ENCODE measurements around the gene IQSEC3. TPM values are rescaled to one million over a fixed set of nuclear protein-coding genes. Genes with fewer than 3 reads are reported as not detected.
"Not testable (repeated sequence)": the region's sequence is repeated elsewhere in the genome, so short reads cannot be mapped to it uniquely, and the experiment has no call there.

Gene IQSEC3
- total RNA-seq (2022): not detected in 2 replicates
- not detected for Bru-seq, nascent RNA
- BruChase-seq, experiment 1, labeled RNA remaining after a 6-hour chase: not detected
- BruChase-seq, experiment 2, labeled RNA remaining after a 2-hour chase: percentile 1 among the genes with signal in this experiment
- long read RNA-seq: 0 reads

DNA sequence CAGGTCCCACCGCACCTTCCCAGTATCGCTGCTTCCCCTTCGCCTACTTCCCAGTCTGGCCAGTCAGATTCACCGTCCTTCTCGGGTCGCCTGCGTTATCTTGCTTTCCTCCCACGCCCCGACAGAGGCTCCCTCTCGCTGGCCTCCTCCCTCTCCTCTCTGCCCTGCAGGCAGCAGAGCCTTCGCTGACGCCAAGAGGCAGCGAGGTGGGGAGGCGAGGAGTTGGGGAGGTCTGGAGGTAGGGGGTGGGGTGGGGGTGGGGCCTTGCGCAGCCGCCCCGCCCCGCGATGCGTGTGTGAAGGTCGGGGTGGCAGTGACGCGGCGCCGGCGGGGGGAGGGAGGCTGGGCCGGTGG lies at the start of gene IQSEC3:
Gene IQSEC3, plus strand, starts transcription at position 340 of the 354 bp plus-strand sequence. CDS start 116 bp downstream, outside the sequence.
- H3K36me3 Mint-ChIP-seq (ENCODE audit: insufficient read depth, unreplicated experiment); H3K9me3 Mint-ChIP-seq (ENCODE audit: unreplicated experiment); intact Hi-C loops (cut with micrococcal nuclease); H3K27ac Mint-ChIP-seq (ENCODE audit: low read depth, unreplicated experiment); H3K4me3 Mint-ChIP-seq (ENCODE audit: unreplicated experiment); CTCF ChIA-PET; BruUV-seq (replicated peaks); DNase-seq (ENCODE audit: unreplicated experiment); POLR2A ChIA-PET; H3K4me1 Mint-ChIP-seq (ENCODE audit: insufficient read depth, unreplicated experiment): not testable (repeated sequence)
- H3K27me3 Mint-ChIP-seq (ENCODE audit: insufficient read depth, unreplicated experiment): peaks cover 45% of the 10 kb centered on the region

DNA sequence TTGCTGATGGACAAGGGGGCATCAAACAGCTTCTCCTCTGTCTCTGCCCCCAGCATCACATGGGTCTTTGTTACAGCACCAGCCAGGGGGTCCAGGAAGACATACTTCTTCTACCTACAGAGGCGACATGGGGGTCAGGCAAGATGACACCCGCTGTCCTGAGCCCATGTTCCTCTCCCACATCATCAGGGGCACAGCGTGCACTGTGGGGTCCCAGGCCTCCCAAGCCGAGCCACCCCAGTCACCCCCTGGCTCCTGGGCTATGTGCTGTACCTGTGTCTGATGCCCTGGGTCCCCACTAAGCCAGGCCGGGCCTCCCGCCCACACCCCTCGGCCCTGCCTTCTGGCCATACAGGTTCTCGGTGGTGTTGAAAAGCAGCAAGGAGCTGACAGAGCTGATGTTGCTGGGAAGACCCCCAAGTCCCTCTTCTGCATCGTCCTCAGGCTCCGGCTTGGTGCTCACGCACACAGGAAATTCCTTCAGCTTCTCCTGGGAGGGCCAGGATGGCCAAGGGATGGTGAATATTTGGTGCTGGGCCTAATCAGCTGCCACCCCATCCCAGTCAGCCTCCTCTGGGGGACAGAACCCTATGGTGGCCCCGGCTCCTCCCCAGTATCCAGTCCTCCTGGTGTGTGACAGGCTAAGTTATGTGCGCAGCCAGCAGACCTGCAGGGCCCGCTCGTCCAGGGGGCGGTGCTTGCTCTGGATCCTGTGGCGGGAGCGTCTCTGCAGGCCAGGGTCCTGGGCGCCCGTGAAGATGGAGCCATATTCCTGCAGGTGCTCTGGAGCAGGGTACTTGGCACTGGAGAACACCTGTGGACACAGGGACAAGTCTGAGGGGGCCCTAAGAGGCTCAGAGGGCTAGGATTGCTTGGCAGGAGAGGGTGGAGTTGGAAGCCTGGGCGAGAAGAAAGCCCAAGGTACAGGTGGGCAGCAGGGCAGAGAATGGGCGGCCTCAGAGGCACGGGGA lies 48.9 kb upstream of the IQSEC3 start:
- intact Hi-C loops (cut with micrococcal nuclease); H3K27me3 Mint-ChIP-seq (ENCODE audit: insufficient read depth, unreplicated experiment); H3K4me3 Mint-ChIP-seq (ENCODE audit: unreplicated experiment); H3K9me3 Mint-ChIP-seq (ENCODE audit: unreplicated experiment); DNase-seq (ENCODE audit: unreplicated experiment); CTCF ChIA-PET; H3K4me1 Mint-ChIP-seq (ENCODE audit: insufficient read depth, unreplicated experiment); H3K36me3 Mint-ChIP-seq (ENCODE audit: insufficient read depth, unreplicated experiment); BruUV-seq (replicated peaks); H3K27ac Mint-ChIP-seq (ENCODE audit: low read depth, unreplicated experiment); POLR2A ChIA-PET: not testable (repeated sequence)

DNA sequence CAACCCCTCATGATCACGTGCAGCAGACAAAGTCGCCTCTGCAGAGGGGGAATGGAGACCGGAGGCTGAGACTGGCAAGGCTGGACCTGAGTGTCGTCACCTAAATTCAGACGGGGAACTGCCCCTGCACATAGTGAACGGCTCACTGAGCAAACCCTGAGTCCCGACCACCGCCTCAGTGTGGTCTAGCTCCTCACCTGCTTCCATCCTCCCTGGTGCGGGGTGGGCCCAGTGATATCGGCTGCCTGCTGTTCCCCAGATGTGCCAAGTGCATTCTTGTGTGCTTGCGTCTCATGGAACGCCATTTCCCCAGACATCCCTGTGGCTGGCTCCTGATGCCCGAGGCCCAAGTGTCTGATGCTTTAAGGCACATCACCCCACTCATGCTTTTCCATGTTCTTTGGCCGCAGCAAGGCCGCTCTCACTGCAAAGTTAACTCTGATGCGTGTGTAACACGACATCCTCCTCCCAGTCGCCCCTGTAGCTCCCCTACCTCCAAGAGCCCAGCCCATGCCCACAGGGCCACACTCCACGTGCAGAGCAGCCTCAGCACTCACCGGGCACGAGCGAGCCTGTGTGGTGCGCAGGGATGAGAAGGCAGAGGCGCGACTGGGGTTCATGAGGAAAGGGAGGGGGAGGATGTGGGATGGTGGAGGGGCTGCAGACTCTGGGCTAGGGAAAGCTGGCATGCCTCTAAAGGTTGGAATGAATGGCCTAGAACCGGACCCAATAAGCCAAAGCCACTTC lies 47.6 kb upstream of the IQSEC3 start:
- intact Hi-C loops (cut with micrococcal nuclease); BruUV-seq (replicated peaks); H3K36me3 Mint-ChIP-seq (ENCODE audit: insufficient read depth, unreplicated experiment); CTCF ChIA-PET; POLR2A ChIA-PET; H3K27me3 Mint-ChIP-seq (ENCODE audit: insufficient read depth, unreplicated experiment); H3K4me3 Mint-ChIP-seq (ENCODE audit: unreplicated experiment); H3K9me3 Mint-ChIP-seq (ENCODE audit: unreplicated experiment); H3K4me1 Mint-ChIP-seq (ENCODE audit: insufficient read depth, unreplicated experiment); H3K27ac Mint-ChIP-seq (ENCODE audit: low read depth, unreplicated experiment); DNase-seq (ENCODE audit: unreplicated experiment): not testable (repeated sequence)

DNA sequence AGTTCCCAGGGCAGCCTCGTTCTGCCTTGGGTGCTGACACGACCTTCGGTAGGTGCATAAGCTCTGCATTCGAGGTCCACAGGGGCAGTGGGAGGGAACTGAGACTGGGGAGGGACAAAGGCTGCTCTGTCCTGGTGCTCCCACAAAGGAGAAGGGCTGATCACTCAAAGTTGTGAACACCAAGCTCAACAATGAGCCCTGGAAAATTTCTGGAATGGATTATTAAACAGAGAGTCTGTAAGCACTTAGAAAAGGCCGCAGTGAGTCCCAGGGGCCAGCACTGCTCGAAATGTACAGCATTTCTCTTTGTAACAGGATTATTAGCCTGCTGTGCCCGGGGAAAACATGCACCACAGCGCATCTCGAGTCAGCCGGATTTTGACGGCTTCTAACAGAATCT lies 46.7 kb upstream of the IQSEC3 start:
- POLR2A ChIA-PET; BruUV-seq (replicated peaks); H3K27me3 Mint-ChIP-seq (ENCODE audit: insufficient read depth, unreplicated experiment); H3K9me3 Mint-ChIP-seq (ENCODE audit: unreplicated experiment); H3K4me3 Mint-ChIP-seq (ENCODE audit: unreplicated experiment); H3K27ac Mint-ChIP-seq (ENCODE audit: low read depth, unreplicated experiment); intact Hi-C loops (cut with micrococcal nuclease); DNase-seq (ENCODE audit: unreplicated experiment); H3K36me3 Mint-ChIP-seq (ENCODE audit: insufficient read depth, unreplicated experiment); H3K4me1 Mint-ChIP-seq (ENCODE audit: insufficient read depth, unreplicated experiment); CTCF ChIA-PET: not testable (repeated sequence)

DNA sequence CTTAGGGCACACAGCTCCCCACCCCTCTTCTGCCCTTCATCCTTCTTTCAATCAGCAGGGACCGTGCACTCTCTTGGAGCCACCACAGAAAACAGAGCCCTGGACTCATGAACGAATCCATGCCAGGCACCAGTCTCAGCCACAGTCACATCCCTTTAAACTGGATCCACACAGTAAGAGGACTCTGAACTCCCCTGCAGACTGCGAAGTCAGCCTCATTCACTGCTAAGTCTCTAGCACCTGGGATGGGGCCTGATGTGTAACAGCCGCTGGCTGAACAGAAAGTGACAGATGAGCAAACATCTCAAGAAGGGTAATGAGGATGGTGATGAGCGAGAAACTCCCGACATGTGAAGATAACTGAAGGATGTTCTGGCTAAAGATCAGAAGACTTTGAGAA lies 45.8 kb upstream of the IQSEC3 start:
- DNase-seq (ENCODE audit: unreplicated experiment): no peak
- H3K27ac Mint-ChIP-seq (ENCODE audit: low read depth, unreplicated experiment): no peak overlapping the region
- no TSS peak for BruUV-seq (replicated peaks)
- intact Hi-C loops (cut with micrococcal nuclease): no loop called here
- CTCF ChIA-PET: no interaction called here
- H3K4me3 Mint-ChIP-seq (ENCODE audit: unreplicated experiment): no peak overlapping the region
- H3K27me3 Mint-ChIP-seq (ENCODE audit: insufficient read depth, unreplicated experiment): no peaks in the 10 kb centered on the region
- H3K9me3 Mint-ChIP-seq (ENCODE audit: unreplicated experiment): no peaks in the 10 kb centered on the region
- no peaks in the 10 kb centered on the region for H3K4me1 Mint-ChIP-seq (ENCODE audit: insufficient read depth, unreplicated experiment)
- POLR2A ChIA-PET: no interaction called here
- TF ChIP-seq, protein P1, sequence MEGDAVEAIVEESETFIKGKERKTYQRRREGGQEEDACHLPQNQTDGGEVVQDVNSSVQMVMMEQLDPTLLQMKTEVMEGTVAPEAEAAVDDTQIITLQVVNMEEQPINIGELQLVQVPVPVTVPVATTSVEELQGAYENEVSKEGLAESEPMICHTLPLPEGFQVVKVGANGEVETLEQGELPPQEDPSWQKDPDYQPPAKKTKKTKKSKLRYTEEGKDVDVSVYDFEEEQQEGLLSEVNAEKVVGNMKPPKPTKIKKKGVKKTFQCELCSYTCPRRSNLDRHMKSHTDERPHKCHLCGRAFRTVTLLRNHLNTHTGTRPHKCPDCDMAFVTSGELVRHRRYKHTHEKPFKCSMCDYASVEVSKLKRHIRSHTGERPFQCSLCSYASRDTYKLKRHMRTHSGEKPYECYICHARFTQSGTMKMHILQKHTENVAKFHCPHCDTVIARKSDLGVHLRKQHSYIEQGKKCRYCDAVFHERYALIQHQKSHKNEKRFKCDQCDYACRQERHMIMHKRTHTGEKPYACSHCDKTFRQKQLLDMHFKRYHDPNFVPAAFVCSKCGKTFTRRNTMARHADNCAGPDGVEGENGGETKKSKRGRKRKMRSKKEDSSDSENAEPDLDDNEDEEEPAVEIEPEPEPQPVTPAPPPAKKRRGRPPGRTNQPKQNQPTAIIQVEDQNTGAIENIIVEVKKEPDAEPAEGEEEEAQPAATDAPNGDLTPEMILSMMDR (IDR thresholded peaks at IDR 0.05; ENCODE audit: unreplicated experiment): no peak
- H3K36me3 Mint-ChIP-seq (ENCODE audit: insufficient read depth, unreplicated experiment): peaks cover 6% of the 10 kb centered on the region
